ENCODE results near the gene HEMGN.

The HEMGN gene

GRCh38 chr9:97984188-97985057 is 46.5 kb upstream of the HEMGN start:
- Histone ChIP-seq H3K4me3 (ENCODE audit: insufficient read depth, low read length, poor library complexity, severe bottlenecking) (peak overlapping the region; percentile 95), H3K79me2 (ENCODE audit: insufficient read depth, low read length) (peaks cover 65% of the 10 kb centered on the region), H3F3A (ENCODE audit: insufficient read depth) (peaks cover 36% of the 10 kb centered on the region), H3K27ac (ENCODE audit: low read depth, low read length) (peak overlapping the region; percentile 93), H3K36me3 (ENCODE audit: low read length) (0 out of 2 replicates have a peak, but pooled peaks cover 4% of the 10 kb centered on the region), H4K20me1 (ENCODE audit: low read depth, low read length) (peaks cover 12% of the 10 kb centered on the region), H3K9me3 (ENCODE audit: insufficient read depth, low read length) (no peaks in the 10 kb centered on the region), H2AFZ (ENCODE audit: low read depth, low read length, severe bottlenecking) (no peak overlapping the region), H3K9ac (ENCODE audit: low read length) (peak overlapping the region; percentile 100), H3K27me3 (ENCODE audit: low read length) (no peaks in the 10 kb centered on the region), H3K9me2 (replicated peaks; ENCODE audit: insufficient read depth, low read length) (no peaks in the 10 kb centered on the region), H3K4me2 (ENCODE audit: low read depth, low read length, poor library complexity, severe bottlenecking) (peak overlapping the region; percentile 82)
- TF ChIP-seq EZH2phosphoT487 (conservative IDR thresholded peaks at IDR 0.05; ENCODE audit: low read length) (no peak), CTCF (IDR thresholded peaks at IDR 0.05; ENCODE audit: insufficient read depth, low read length, poor library complexity, severe bottlenecking) (no peak)

- TF ChIP-seq EZH2phosphoT487 (conservative IDR thresholded peaks at IDR 0.05; ENCODE audit: low read length) (no peak), CTCF (IDR thresholded peaks at IDR 0.05; ENCODE audit: insufficient read depth, low read length, poor library complexity, severe bottlenecking) (no peak)
- Histone ChIP-seq H3K4me3 (ENCODE audit: insufficient read depth, low read length, poor library complexity, severe bottlenecking) (peak overlapping the region; percentile 95), H3K9ac (ENCODE audit: low read length) (peak overlapping the region; percentile 100)
These were observed 45.7 kb upstream of the HEMGN start for GRCh38 chr9:97983589-97984187.

GRCh38 chr9:97982683-97983588 is 45.0 kb upstream of the HEMGN start, which contains the start of gene ANP32B:
Gene ANP32B, plus strand, starts transcription at chr9:97983341. Its CDS starts 215 bp downstream, at chr9:97983556.
- Histone ChIP-seq H3K27me3 (ENCODE audit: low read length) (no peaks in the 10 kb centered on the region), H3K4me2 (ENCODE audit: low read depth, low read length, poor library complexity, severe bottlenecking) (peak within 1 kb of the TSS; percentile 98), H3K27ac (ENCODE audit: low read depth, low read length) (peak within 1 kb of the TSS; percentile 93), H3K79me2 (ENCODE audit: insufficient read depth, low read length) (peaks cover 50% of the 10 kb centered on the region), H2AFZ (ENCODE audit: low read depth, low read length, severe bottlenecking) (peak within 1 kb of the TSS; percentile 83), H4K20me1 (ENCODE audit: low read depth, low read length) (peaks cover 4% of the 10 kb centered on the region; the same call in 1 of the 2 replicates), H3K36me3 (ENCODE audit: low read length) (no peaks in the 10 kb centered on the region), H3K9me2 (replicated peaks; ENCODE audit: insufficient read depth, low read length) (no peaks in the 10 kb centered on the region), H3K4me3 (ENCODE audit: insufficient read depth, low read length, poor library complexity, severe bottlenecking) (peak within 1 kb of the TSS; percentile 95), H3K9me3 (ENCODE audit: insufficient read depth, low read length) (no peaks in the 10 kb centered on the region), H3F3A (ENCODE audit: insufficient read depth) (peaks cover 31% of the 10 kb centered on the region), H3K9ac (ENCODE audit: low read length) (peak within 1 kb of the TSS; percentile 100)
- TF ChIP-seq EZH2phosphoT487 (conservative IDR thresholded peaks at IDR 0.05; ENCODE audit: low read length) (no peak), CTCF (IDR thresholded peaks at IDR 0.05; ENCODE audit: insufficient read depth, low read length, poor library complexity, severe bottlenecking) (peak; percentile 37)

More at GRCh38 chr9:97983589-97984187, 45.7 kb upstream of the HEMGN start:
- Histone ChIP-seq H3K9me3 (ENCODE audit: insufficient read depth, low read length) (no peaks in the 10 kb centered on the region), H3K9me2 (replicated peaks; ENCODE audit: insufficient read depth, low read length) (no peaks in the 10 kb centered on the region), H3K4me2 (ENCODE audit: low read depth, low read length, poor library complexity, severe bottlenecking) (peak overlapping the region; percentile 82), H3K79me2 (ENCODE audit: insufficient read depth, low read length) (peaks cover 57% of the 10 kb centered on the region), H4K20me1 (ENCODE audit: low read depth, low read length) (peaks cover 5% of the 10 kb centered on the region), H3F3A (ENCODE audit: insufficient read depth) (peaks cover 32% of the 10 kb centered on the region), H3K27me3 (ENCODE audit: low read length) (no peaks in the 10 kb centered on the region), H3K27ac (ENCODE audit: low read depth, low read length) (peak overlapping the region; percentile 93), H2AFZ (ENCODE audit: low read depth, low read length, severe bottlenecking) (no peak overlapping the region), H3K36me3 (ENCODE audit: low read length) (0 out of 2 replicates have a peak, but pooled peaks cover under 1% of the 10 kb centered on the region)

All from SU-DHL-6 (cell line).